Cardiac fibroblast (primary cell): ENCODE results near the gene NAV3.

Source experiments
- DNase-seq, 2 donors: peaks; one replicate each; pipeline versions ENCODE4 v3.0.0 to v3.0.0-alpha.2; 2010; ENCODE audit warnings: low read depth in 2 of 2
- H3K4me3 ChIP-seq, 2 donors: replicated peaks in 1 of 2; 1 replicate in 1 of 2; 2 replicates in 1 of 2; pipeline ENCODE4 v1.5.1; 2011; ENCODE audit warnings: low read depth in 2 of 2, low read length in 2 of 2, mild to moderate bottlenecking in 2 of 2, moderate library complexity in 1 of 2
- TF ChIP-seq, protein P1 (sequence below): IDR thresholded peaks from one replicate; pipeline ENCODE4 v1.5.1; 2011; ENCODE audit warnings: low read depth, mild to moderate bottlenecking, low read length, inconsistent platforms

The NAV3 gene

DNA sequence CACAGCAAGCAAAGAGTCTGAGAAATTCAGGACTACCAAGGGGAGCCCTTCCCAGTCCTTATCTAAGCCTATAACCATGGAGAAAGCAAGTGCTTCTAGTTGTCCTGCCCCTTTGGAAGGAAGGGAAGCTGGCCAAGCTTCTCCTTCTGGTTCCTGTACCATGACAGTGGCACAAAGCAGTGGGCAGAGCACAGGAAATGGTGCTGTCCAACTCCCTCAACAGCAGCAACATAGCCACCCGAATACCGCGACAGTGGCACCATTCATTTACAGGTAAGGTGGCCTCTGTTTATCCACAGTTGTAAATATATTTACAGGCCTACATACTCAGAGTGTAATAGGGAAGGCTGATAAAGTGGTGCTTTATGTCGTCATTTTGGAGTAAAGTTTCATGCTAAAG lies 176.5 kb downstream of the NAV3 start:
- no peak for DNase-seq
- TF ChIP-seq, protein P1, sequence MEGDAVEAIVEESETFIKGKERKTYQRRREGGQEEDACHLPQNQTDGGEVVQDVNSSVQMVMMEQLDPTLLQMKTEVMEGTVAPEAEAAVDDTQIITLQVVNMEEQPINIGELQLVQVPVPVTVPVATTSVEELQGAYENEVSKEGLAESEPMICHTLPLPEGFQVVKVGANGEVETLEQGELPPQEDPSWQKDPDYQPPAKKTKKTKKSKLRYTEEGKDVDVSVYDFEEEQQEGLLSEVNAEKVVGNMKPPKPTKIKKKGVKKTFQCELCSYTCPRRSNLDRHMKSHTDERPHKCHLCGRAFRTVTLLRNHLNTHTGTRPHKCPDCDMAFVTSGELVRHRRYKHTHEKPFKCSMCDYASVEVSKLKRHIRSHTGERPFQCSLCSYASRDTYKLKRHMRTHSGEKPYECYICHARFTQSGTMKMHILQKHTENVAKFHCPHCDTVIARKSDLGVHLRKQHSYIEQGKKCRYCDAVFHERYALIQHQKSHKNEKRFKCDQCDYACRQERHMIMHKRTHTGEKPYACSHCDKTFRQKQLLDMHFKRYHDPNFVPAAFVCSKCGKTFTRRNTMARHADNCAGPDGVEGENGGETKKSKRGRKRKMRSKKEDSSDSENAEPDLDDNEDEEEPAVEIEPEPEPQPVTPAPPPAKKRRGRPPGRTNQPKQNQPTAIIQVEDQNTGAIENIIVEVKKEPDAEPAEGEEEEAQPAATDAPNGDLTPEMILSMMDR: no peak
- H3K4me3 ChIP-seq: no peak overlapping the region

DNA sequence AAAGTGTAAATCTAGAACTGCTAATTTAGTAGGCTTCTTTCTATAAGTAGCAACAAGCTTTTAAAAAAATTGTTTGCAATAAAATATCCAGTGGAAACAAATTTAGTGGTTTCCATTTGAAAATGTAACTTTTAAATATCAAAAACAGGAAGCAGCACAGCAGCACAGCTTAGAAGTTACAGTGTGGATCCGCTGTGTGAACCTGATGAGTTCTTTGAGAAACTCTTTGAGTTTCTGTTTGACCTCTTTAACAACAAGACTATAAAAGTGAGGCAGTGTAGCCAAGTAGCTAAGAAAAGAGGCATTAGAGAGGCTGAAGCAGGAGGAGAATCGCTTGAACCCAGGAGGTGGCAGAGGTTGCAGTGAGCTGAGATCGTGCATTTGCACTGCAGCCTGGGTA lies 178.3 kb downstream of the NAV3 start:
- TF ChIP-seq, protein P1: no peak
- H3K4me3 ChIP-seq: no peak overlapping the region
- no peak for DNase-seq

DNA sequence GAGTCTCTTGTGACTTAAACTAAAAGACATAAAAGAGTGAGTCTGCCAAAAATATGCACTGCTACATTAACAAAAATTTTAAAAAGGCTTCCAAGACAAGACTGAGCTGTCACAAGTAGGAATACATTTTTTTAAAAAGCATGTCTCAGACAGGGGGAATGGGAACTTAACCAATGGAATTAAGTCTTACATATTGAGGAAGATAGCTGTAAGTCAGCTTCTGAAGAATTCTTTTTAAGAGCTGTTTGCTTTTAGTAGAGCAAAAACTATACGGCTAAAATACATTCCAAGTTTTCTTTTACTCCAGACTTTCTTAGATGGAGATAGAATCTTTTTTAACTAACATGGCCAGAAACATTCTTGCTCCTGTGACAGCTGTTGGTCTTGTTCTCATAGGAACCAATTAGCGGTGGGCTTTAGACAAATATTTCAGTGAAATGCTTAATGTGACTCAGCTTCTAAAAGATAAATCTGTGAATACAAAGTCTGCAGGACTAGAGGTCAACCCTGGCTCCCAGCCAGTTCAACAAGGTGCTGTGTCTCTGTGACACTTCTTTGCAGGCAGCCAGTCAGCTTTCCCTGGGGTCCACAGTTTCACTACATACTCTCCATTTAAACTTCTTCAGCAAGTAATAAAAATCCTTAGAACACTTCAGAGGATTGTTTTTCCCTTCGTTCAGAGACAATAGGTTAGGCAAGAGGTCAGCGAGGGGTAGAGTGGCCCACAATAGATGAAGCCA lies 187.6 kb downstream of the NAV3 start:
- TF ChIP-seq, protein P1: no peak
- peak; percentile 59 to 63 for DNase-seq

DNA sequence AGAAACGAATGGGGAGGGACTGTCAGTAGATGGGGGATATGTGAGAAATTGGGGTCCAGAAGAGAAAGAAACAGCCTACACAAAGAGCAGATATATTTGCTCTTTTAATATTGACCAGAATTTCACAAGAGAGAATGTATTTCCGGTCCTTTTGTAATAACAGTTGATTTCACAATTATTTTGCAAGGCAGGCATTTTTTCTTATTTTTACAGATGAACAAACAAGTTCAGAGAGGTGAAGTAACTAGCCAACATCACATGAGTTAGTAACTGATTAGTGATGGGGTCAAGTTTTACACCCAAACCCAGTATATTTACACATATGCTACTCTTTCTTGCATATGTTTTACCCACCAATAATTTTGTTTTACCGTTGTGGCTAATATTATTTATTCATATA lies 188.2 kb downstream of the NAV3 start:
- peak; percentile 48 to 64 for DNase-seq
- TF ChIP-seq, protein P1: no peak
- H3K4me3 ChIP-seq: no peak overlapping the region

More for the DNA sequence above, 187.6 kb downstream of the NAV3 start:
- no peak overlapping the region for H3K4me3 ChIP-seq

DNA sequence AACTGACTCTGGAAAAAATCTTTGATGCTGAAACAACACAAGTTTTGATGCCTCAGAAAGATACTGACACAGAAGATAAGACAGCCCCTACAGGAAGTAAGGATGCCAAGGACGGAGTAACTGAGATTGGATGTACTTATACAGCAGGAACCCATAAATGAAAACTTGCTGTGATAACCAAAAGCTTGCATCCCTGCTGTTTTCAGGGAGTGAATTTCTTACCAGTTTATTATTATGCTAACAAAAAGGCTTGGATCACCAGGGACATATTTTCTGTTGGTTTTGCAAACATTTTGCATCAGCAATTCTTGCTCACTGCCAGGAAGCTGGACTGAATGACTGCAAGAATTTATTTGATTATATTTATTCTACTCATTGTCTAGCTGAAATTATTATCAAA lies 197.7 kb downstream of the NAV3 start:
- DNase-seq: peak in 1 of 2 donors; percentile 40
- TF ChIP-seq, protein P1: no peak
- no peak overlapping the region for H3K4me3 ChIP-seq

DNA sequence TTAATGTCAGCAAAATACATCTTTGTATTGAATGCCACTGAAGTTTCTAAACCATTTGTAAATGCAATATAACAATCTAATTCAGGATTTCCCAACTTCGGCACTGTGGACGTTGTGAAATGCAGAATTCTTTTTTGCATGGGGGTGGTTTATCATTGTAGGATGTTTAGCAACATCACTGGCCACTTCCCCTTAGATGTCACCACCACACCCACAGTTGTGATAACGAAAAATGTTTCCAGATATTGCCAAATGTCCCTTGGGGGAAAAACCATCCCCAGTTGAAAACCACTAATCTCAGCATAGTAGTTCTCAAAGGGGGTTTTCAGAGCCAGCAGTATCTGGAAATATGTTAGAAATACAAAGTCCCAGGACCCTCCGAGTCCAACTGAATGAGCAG lies 203.3 kb downstream of the NAV3 start:
- TF ChIP-seq, protein P1: no peak
- H3K4me3 ChIP-seq: no peak overlapping the region
- DNase-seq: peak; percentile 71 to 86
